GM12872 (cell line): Measurements from ENCODE around the gene CA14.

Experiments
- TF ChIP-seq, protein P1 (sequence below): IDR thresholded peaks from 3 replicates; pipeline ENCODE4 v1.5.1; 2011; ENCODE audit warnings: low read depth, mild to moderate bottlenecking, low read length, moderate library complexity; ENCODE audit not compliant: insufficient read depth

The CA14 gene

DNA sequence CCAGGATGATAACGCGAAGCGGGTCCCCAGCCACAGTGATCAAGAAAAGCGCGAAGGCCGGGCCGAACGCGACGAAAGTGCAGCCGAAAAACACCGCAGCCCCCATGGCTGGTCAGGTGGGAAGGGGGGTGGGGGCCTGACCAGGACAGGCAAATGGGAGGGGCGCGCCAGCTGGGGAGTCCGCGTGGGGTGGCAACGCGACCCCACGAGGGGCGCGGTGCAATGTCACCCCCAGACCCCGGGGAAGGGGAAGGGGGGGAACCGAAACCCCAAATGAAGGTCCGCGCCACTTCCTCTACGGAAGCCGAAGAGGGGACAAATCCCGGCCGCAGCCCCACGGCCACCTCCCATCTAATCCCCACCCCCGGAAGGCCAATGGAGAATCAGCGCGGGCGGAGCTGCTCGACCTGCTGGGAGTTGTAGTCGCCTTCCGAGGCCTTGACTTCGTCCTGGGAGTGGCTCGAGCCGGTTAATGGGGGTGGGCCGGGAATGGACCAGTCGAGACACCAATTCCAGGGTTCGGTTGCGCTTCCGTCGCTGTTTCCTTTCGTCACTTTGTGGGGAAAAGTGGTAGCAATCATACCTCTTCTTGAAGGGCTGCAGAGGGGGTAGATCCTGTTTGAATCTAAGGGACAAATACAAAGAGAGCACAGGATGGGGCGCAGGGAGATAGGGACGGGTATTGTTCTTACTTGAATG, 11.3 kb downstream of the CA14 start, which contains the start of gene APH1A:
Gene APH1A (minus strand): TSS at position 312 of the 699 bp plus-strand sequence. CDS start 206 bp downstream, at position 106.
- TF ChIP-seq, protein P1, sequence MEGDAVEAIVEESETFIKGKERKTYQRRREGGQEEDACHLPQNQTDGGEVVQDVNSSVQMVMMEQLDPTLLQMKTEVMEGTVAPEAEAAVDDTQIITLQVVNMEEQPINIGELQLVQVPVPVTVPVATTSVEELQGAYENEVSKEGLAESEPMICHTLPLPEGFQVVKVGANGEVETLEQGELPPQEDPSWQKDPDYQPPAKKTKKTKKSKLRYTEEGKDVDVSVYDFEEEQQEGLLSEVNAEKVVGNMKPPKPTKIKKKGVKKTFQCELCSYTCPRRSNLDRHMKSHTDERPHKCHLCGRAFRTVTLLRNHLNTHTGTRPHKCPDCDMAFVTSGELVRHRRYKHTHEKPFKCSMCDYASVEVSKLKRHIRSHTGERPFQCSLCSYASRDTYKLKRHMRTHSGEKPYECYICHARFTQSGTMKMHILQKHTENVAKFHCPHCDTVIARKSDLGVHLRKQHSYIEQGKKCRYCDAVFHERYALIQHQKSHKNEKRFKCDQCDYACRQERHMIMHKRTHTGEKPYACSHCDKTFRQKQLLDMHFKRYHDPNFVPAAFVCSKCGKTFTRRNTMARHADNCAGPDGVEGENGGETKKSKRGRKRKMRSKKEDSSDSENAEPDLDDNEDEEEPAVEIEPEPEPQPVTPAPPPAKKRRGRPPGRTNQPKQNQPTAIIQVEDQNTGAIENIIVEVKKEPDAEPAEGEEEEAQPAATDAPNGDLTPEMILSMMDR, result no peak

DNA sequence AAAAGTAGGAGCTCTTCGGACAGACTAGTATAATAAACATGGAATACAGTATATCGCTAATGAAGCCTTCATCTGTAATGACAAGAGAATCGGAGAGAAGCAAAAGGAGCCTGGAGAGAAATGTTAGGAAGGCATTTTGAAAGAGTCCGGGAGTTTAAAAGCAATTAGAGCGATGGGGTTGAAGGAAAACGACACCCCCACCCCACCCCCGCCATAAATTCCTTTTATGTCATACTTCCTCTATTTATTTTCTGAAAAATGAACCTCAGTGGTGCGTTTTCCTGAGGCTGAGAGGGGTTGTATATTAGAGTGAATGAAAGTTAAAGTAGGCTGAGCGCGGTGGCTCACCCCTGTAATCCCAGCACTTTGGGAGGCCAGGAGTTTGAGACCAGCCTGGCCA, 11.9 kb downstream of the CA14 start:
- TF ChIP-seq, protein P1, result no peak

DNA sequence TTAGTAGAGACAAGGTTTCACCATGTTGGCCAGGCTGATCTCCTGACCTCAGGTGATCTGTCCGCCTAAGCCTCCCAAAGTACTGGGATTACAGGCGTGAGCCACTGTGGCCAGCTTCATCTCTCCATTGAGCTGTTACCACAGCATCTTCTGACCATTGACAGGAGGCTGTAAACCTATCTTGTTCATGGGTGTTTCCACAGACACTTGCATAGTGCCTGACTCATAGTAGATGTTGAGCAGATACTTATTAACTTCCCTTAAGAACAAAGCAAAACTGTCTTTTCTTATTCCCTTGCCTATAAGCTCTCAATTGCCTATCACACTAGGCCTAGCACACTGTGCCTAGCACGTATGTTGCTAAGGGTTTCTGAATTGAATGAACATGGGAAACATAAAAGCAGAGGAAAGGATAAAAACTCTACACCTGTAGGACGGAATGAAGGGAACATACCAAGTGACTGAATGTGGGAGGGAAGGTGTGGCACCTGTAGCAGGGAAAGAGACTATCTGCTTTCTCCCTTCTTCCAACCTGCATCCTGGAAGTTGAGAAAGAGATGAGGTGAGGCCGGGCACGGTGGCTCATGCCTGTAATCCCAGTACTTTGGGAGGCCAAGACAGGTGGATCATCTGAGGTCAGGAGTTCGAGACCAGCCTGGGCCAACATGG, 13.9 kb downstream of the CA14 start:
- TF ChIP-seq, protein P1, result no peak

DNA sequence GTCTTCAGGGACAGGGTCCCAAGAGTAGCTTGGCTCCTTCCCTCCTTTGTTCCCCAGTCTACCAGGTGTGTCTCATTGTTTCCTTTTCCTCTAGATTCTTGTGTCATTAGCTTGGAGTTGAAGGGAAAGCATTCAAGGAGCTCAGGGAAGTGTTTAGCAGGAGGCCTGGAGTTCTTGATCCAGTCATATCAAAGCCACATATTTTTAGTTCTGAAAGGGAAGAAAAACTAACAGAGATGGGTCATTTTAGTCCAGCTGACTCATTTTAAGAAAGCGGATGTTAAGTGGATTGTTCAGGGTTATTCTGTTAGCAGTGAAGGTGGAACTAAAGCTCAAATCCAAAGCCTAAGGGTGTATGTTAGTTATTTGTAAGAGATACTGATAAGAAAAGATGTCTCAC, 15.7 kb downstream of the CA14 start:
- TF ChIP-seq, protein P1, result no peak

DNA sequence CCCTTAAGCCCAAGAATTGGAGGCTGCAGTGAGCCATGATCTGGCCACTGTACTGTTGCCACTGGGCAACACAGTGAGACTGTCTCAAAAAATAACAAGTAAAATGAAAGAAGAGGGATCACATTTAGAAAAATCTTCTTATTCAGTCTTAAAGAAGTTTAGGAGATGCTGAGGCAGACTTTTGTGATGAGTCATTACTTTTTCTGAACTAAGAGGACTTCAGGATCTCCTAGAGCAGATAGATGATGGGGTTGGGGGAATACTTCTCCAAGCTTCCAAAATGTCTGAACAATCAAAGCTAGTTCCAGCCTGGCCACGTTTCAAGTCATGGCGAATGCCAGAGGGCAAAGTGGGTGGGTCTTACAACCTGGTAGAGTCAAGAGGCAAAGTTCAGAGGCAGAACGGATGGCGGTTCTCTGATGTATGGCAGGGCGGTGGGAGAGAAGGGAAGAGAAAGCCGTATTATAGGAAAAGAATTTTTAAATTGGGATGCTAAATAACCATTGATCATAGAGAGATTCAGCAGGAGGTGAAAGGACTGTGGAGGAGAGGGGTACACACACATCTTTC, 22.6 kb downstream of the CA14 start:
- TF ChIP-seq, protein P1, result no peak

DNA sequence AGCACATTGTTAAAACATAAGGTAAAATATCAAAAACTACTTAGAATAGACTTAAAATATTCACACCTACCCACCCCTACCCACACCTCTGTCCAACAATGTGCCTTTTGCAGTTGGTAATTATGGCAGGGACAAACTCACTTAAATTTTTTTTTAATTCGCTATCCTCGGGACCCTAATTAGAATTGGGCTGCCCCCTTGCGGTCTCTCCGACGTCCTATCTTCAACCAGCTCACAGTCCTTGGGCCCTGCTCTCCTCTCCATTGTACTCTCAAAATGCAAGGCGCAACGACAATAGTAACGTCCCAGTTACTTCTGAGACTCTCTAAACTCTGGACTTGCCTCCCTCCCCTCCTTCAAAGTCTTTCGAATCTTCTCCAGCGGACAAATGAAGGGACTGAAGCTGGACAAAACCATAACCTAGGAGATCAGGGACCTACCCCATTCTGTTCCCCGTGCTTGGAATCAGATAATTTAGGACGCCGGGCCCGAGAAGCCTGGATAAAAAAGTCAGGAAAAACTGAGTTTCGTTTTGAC, 23.7 kb downstream of the CA14 start:
- TF ChIP-seq, protein P1, result peak; percentile 67
